HG03442 (cell line): ENCODE data around the gene RINL.

Experiments
- ATAC-seq: cut with Tn5 transposase; IDR thresholded peaks from one replicate; pipeline ENCODE4 v1.9.1; 2021; ENCODE audit warnings: mild to moderate bottlenecking, moderate library complexity; ENCODE audit not compliant: unreplicated experiment

The RINL gene

GRCh38 chr19:38877781-38878574 is at the start of gene RINL:
RINL (minus strand) TSS chr19:38878275; CDS start chr19:38876742, 1,533 bp downstream.
- no peak for ATAC-seq

GRCh38 chr19:38924388-38924787 is 46.3 kb upstream of the RINL start:
- no peak for ATAC-seq

DNA sequence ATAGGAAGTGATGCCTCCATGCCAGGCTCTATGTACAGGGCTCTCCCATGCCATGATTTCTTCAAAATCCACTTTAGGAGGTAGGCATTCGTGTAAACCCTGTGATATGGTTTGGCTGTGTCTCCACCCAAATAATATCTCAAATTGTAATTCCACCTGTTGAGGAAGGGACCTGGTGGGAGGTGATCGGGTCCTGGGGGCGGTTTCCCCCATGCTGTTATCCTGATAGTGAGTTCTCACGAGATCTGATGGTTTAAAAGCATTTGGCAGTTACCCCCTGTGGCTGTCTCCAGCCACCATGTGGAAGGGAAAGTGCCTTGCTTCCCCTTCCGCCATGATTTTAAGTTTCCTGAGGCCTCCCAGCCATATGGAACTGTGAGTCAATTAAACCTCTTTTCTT is 44.4 kb upstream of the RINL start:
- no peak for ATAC-seq

- ATAC-seq: no peak
These were observed 43.6 kb upstream of the RINL start for GRCh38 chr19:38921420-38922274.

- ATAC-seq: no peak
These were observed 42.7 kb upstream of the RINL start for GRCh38 chr19:38920602-38921419.

DNA sequence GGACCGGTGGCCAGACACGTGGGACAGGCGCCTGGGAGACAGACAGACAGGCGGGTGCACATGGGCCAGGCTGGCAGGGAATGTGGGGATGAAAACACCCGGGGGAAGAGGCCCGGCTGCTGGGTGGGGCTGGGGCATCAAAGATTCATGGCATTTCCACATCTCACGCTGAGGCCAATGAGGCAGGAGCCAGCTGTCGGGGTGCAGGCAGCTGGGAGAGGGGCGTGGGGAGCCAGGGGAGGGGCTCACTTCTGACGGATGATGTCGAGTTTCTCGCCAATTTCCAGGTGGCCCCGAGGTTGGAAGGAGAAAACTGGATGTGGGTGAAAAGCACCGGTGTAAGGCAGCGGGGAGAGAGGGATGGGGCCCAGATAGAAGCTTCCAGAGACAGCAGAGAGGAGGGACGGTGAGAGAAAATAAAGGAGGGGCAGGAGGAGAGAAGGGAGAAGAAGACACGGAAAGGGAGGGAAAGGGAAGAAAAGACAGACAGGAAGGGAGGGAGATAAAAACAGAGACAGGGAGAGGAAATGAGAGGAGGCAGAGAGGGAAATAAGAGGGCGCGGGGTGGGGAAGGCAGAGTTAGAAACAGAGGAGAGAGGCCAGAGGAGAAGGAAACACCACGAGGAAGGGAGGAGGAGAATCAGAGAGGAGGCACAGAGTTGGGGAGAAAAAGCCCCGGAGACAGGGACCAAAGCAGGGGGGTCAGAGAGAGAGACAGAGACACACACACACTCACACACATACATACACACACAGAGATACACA is 41.9 kb upstream of the RINL start:
- no peak for ATAC-seq

GRCh38 chr19:38918526-38918925 is 40.5 kb upstream of the RINL start:
- ATAC-seq: no peak

DNA sequence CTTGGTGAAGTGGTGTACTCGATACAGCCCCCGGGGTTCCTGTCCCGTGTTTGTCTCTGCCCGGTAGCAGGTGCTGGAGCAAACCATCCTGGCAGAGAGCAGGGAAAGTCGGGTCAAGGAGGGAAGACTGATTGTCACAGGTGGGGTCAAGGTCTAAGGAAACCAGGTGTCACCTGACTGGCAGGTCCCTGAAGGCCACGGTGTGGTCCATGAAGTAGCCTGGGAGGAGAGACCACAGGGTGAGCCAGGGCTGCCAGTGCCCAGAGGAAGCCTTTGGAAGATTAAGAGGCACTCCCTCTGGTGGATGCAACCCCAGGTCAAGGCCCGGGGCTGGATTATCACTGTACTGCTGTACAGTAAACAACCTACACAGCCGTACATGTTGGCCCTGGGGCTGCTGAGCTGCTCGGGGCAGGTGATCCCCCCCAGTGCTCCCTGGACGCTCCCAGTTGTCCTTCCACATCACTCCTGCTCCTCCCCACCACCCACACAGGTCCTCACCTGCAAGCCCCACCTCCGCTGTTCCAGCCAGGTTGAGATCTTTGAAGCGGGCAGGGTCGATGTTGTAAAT is 39.9 kb upstream of the RINL start:
- no peak for ATAC-seq

DNA sequence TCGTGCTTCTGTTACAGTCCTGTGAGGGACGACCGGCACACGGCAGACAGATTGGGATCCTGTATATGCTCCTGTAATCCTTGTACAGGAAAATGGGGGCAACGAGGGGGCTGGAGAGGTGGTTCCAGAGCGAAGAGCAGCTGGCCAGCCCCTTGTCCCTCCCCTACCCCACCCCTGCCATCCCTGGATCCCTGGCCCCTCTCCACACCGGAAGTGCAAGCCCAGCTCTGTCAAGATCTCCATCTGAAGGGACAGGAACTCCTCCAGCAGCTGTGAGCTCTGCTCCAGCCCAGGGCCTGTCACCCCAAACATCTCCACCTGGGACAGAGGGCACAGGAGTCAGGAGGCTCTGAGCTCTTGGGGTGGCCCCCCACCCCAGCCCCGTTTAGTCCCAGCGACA is 39.4 kb upstream of the RINL start:
- ATAC-seq: no peak

GRCh38 chr19:38915329-38916321 is 37.5 kb upstream of the RINL start:
- no peak for ATAC-seq

DNA sequence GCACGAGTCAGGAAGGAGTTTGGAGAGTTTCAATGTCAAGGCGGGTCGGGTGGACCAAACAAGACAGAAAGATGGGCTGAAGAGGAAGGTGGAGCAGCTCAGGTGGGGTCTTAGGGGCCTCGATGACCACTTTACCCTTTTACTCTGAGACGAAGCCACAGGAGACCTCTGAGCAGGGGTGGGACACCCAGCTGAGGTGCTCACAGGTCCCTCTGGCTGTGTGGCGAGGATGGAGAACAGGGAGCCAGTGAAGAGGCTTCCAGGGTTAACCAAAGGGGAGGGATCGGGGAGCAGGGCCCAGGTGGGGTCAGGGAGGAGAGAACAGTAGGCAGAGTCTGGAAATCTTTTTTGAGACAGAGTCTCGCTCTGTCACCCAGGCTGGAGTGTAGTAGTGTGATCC is 35.9 kb upstream of the RINL start:
- ATAC-seq: no peak

- ATAC-seq: no peak
These were observed 34.8 kb upstream of the RINL start for GRCh38 chr19:38912600-38913514.

DNA sequence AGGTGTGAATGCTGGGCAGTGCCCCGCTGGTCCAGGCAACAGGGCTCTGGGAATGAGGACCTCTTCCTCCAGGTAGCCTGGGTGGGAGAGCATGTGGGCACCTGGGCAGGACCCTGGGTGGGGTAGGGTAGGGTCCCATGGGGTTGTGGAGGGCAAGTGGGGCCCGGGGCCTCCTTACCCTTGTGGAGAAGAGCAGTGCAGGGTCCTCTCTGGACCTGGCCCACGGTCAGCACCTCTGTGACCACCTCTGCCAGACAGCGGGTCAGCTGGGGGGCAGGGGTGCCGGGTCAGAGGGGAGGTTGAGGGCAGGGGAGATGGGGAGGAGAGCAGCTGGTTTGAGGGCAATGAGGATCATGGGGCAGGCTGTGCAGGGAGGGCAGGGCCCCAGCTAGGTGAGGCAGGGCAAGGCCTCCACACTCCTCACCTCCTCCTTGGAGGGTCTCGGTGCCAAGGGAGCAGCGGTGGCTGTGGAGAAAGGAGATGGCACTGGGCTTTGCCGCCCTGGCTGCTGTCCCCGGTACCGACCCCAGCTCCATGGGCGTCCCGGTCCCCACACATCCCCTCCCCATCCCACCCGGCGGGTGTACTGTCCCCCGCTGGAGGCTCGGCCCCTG is 33.4 kb upstream of the RINL start:
- ATAC-seq: no peak

- no peak for ATAC-seq
These were observed 32.4 kb upstream of the RINL start for GRCh38 chr19:38910488-38910887.

GRCh38 chr19:38908911-38909310 is 30.8 kb upstream of the RINL start:
- no peak for ATAC-seq

- no peak for ATAC-seq
These were observed 29.6 kb upstream of the RINL start for GRCh38 chr19:38907670-38908069.

DNA sequence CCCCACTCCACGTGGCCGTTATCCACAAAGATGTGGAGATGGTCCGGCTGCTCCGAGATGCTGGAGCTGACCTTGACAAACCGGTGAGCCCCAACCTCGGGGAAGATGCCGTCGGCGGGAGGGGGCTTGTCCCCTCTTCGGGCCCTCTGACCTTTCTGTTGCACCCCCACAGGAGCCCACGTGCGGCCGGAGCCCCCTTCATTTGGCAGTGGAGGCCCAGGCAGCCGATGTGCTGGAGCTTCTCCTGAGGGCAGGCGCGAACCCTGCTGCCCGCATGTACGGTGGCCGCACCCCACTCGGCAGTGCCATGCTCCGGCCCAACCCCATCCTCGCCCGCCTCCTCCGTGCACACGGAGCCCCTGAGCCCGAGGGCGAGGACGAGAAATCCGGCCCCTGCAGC is 29.2 kb upstream of the RINL start:
- ATAC-seq: no peak

DNA sequence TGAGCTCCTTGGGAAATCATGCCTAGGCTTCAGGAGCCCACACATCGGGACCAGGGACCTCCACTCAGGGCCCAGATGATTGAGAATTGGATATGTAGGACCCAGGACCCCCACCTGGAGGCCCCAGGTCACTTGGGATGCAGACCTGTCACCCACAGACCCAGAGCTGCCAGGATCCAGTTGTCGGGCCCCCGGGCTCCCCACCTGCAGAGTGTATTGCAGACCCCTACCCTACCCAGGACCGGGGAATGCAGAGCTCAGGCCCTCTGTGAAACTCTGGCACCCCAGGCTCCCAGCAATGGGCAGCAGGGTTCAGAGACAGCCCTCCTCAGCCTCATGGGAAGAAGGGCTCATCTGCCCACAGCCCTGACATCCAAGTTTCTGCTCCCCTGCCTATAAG is 27.5 kb upstream of the RINL start:
- no peak for ATAC-seq
